Fibroblast of mammary gland (primary cell): ENCODE results near the gene PLCB4.

ENCODE experiments used
- DNase-seq: peaks from one replicate; pipeline ENCODE4 v3.0.0-alpha.2; 2010; ENCODE audit warnings: low read depth
- H3K4me3 ChIP-seq: 2 replicates; pipeline ENCODE4 v1.5.1; 2011; ENCODE audit warnings: low read depth, mild to moderate bottlenecking, low read length, moderate library complexity; ENCODE audit not compliant: control insufficient read depth
- CTCF ChIP-seq: conservative IDR thresholded peaks from 2 replicates; pipeline ENCODE4 v1.5.1; 2011; ENCODE audit warnings: low read depth, low read length, inconsistent platforms; ENCODE audit not compliant: control insufficient read depth, insufficient read depth

PLCB4 gene

DNA sequence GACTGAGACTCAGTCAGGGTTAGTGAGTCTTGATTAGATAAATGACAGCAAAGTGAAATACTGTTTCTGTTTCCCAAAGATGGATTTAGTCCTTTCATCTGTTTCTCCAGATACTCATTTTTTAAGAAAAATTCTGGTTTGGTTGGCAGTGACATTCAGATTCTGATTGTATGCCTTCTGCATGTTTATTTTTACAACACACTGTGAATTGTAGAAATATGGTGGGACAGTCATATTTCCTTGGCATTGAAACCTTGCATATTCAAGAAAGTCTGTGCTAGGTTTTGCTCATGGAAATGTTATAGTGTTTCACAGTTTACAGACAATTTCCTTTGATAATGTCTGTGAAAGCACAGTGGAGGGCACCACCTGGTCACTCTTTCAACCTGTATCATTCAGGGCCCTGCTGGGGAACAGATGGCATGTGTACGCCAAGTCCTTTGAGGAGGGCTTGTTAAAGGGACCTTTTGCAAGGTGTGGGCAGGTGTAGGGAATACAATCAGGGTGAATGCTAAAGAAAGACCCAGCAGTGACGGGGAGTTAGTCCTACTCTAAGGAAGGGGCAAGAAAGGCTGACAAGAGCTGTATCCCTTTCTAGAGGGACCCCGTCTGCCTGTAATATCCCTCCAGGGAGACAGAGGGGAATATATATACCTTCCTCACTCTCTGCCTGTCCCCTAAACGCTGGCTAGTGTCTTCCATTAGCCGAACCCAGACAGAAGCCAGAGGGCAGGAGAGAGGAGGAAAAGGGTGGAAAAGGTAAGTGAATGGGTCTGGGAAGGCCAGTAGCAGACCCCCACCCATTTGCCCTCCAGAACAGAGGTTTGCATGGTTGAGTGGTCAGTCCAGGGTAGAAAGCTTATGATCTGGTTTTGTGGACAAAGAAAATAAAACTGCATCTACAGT lies 10.2 kb downstream of the PLCB4 start:
- TF ChIP-seq CTCF, result no peak
- no peak for DNase-seq
- no peak overlapping the region for H3K4me3 ChIP-seq

DNA sequence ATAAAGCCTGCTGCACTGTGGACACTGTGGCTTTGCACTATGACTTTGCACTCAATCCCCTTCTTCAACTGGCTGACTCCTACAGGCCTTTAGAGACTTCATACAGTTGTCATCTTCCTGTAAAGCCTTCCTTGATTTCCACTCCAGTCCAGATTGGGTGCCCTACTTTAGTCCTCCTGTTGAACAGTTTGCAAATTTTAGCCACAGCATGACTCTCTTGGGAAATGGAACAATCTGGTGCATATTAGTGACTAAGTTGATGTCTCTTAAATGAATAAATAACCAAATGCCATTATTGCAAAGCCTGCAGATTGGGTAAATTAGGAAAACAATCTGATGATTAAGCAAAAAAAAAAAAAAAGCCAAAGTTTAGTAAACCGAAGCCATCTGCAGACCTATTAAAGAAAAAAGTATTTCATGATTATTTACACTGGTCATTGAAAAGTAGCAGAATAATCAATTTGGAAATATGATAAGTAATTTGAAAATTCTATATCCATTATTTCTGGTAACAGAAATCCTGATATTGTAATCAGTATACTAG lies 12.6 kb downstream of the PLCB4 start:
- DNase-seq, result peak; percentile 81
- TF ChIP-seq CTCF, result no peak
- H3K4me3 ChIP-seq, result no peak overlapping the region

- H3K4me3 ChIP-seq, result no peak overlapping the region
- DNase-seq, result no peak
- no peak for TF ChIP-seq CTCF
Measured at GRCh38 chr20:9082741-9083140, 13.9 kb downstream of the PLCB4 start.

- H3K4me3 ChIP-seq, result no peak overlapping the region
- no peak for DNase-seq
- no peak for TF ChIP-seq CTCF
Measured at GRCh38 chr20:9087531-9088217, 18.8 kb downstream of the PLCB4 start.

DNA sequence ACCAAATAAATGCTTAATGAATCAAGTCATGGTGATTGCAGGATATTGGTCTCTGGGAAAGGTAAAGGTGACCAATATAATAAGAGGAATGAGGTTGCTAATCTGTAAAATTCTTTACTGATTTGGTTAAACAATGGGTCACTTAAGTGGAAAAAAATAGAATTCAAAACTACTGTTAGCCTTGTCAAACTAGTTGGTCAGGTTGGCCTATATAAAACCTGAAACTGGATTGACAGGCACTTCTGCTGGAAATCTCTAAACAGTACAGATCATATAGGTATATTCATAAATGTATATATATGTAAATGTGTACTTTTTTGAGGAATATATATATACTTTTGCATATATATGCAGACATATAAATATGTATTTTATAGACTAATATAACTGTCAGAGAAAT lies 19.7 kb downstream of the PLCB4 start:
- H3K4me3 ChIP-seq, result no peak overlapping the region
- TF ChIP-seq CTCF, result no peak
- no peak for DNase-seq

DNA sequence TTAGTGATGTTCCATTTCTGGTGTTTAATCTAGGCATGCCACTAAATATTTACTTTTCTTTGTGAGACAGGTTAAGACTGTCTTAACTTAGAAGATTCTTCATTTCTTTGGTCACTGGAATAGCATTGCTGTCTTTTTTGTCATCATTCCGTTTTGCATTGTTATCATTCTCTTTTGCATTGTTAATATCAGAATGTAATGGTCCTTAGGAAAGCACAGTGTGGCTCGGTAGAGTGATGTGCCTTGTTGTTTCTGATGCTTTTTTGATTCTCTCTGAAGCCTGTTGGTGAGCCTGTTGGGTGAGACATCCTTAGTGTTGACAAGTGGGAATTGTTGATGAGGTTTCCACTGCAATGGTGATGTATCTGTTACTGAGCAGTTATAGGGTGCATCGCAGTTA lies 23.2 kb downstream of the PLCB4 start:
- no peak for DNase-seq
- TF ChIP-seq CTCF, result no peak
- no peak overlapping the region for H3K4me3 ChIP-seq
